ENCODE measurements around the gene PSME3IP1. TPM values are rescaled to one million over a fixed set of nuclear protein-coding genes. Genes with fewer than 3 reads are reported as not detected.

Gene PSME3IP1
- total RNA-seq, 2 donors from 2014 or later: 109 to 118 TPM

Other genes starting within 250 kb of the PSME3IP1 start
- gene CETP, start 224.1 kb downstream of the PSME3IP1 start, total RNA-seq: 1 to 10 TPM in 1 of 2 donors, not detected in 1; 2.3 TPM
- gene NLRC5, start 196.5 kb downstream of the PSME3IP1 start, total RNA-seq: 100 to 1,000 TPM; 381 to 578 TPM
- 1 to 10 TPM; 2.4 to 4.4 TPM for gene CPNE2, start 93.5 kb downstream of the PSME3IP1 start, total RNA-seq
- gene RSPRY1, start 290 bp upstream of the PSME3IP1 start, total RNA-seq: 10 to 100 TPM; 19.1 to 23.8 TPM
- 10 to 100 TPM; 37.0 to 39.6 TPM for gene ARL2BP, start 59.2 kb upstream of the PSME3IP1 start, total RNA-seq
- gene PLLP, start 98.6 kb upstream of the PSME3IP1 start, total RNA-seq: under 1 TPM; 0.16 to 0.75 TPM
- gene CCL22, start 172.7 kb upstream of the PSME3IP1 start, total RNA-seq: not detected
- not detected for gene CX3CL1, start 186.5 kb upstream of the PSME3IP1 start, total RNA-seq
- gene CCL17, start 218.7 kb upstream of the PSME3IP1 start, total RNA-seq: not detected